ENCODE measurements around the gene RABGAP1. TPM values are rescaled to one million over a fixed set of nuclear protein-coding genes. Genes with fewer than 3 reads are reported as not detected.

Gene RABGAP1
- total RNA-seq, 1 donor from 2014 or later = 93.6 TPM

- DNase-seq (ENCODE audit: low spot score, unreplicated experiment) = no peak
- H3K4me1 Mint-ChIP-seq (ENCODE audit: low read depth) = peaks cover 19% of the 10 kb centered on the region
- no peaks in the 10 kb centered on the region for H3K27me3 Mint-ChIP-seq
- peak overlapping the region; percentile 60 for H3K27ac Mint-ChIP-seq
- H3K36me3 Mint-ChIP-seq (ENCODE audit: insufficient read depth) = peaks cover 9% of the 10 kb centered on the region
- H3K4me3 Mint-ChIP-seq (ENCODE audit: low read depth) = no peak overlapping the region
- H3K9me3 Mint-ChIP-seq (ENCODE audit: low read depth) = no peaks in the 10 kb centered on the region
- TF ChIP-seq, protein P1, sequence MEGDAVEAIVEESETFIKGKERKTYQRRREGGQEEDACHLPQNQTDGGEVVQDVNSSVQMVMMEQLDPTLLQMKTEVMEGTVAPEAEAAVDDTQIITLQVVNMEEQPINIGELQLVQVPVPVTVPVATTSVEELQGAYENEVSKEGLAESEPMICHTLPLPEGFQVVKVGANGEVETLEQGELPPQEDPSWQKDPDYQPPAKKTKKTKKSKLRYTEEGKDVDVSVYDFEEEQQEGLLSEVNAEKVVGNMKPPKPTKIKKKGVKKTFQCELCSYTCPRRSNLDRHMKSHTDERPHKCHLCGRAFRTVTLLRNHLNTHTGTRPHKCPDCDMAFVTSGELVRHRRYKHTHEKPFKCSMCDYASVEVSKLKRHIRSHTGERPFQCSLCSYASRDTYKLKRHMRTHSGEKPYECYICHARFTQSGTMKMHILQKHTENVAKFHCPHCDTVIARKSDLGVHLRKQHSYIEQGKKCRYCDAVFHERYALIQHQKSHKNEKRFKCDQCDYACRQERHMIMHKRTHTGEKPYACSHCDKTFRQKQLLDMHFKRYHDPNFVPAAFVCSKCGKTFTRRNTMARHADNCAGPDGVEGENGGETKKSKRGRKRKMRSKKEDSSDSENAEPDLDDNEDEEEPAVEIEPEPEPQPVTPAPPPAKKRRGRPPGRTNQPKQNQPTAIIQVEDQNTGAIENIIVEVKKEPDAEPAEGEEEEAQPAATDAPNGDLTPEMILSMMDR (IDR thresholded peaks at IDR 0.05; ENCODE audit: unreplicated experiment) = no peak
Measured at GRCh38 chr9:122939601-122940000, 1.2 kb upstream of the RABGAP1 start.

GRCh38 chr9:122940454-122940748 lies 419 bp upstream of the RABGAP1 start:
- no peaks in the 10 kb centered on the region for H3K9me3 Mint-ChIP-seq (ENCODE audit: low read depth)
- TF ChIP-seq, protein P1 (IDR thresholded peaks at IDR 0.05; ENCODE audit: unreplicated experiment) = no peak
- H3K27ac Mint-ChIP-seq = peak overlapping the region; percentile 90
- peaks cover 8% of the 10 kb centered on the region for H3K36me3 Mint-ChIP-seq (ENCODE audit: insufficient read depth)
- H3K4me1 Mint-ChIP-seq (ENCODE audit: low read depth) = peaks cover 21% of the 10 kb centered on the region
- no peak for DNase-seq (ENCODE audit: low spot score, unreplicated experiment)
- H3K27me3 Mint-ChIP-seq = no peaks in the 10 kb centered on the region
- peak overlapping the region; percentile 92 for H3K4me3 Mint-ChIP-seq (ENCODE audit: low read depth)

GRCh38 chr9:122941582-122942234 lies 888 bp downstream of the RABGAP1 start:
- H3K4me1 Mint-ChIP-seq (ENCODE audit: low read depth) = peaks cover 26% of the 10 kb centered on the region
- peak overlapping the region; percentile 92 for H3K4me3 Mint-ChIP-seq (ENCODE audit: low read depth)
- H3K27ac Mint-ChIP-seq = peak overlapping the region; percentile 99
- H3K9me3 Mint-ChIP-seq (ENCODE audit: low read depth) = no peaks in the 10 kb centered on the region
- TF ChIP-seq, protein P1 (IDR thresholded peaks at IDR 0.05; ENCODE audit: unreplicated experiment) = no peak
- peaks cover 5% of the 10 kb centered on the region for H3K36me3 Mint-ChIP-seq (ENCODE audit: insufficient read depth)
- no peaks in the 10 kb centered on the region for H3K27me3 Mint-ChIP-seq
- DNase-seq (ENCODE audit: low spot score, unreplicated experiment) = no peak

- Mint-ChIP-seq H3K27me3 (no peaks in the 10 kb centered on the region), H3K36me3 (ENCODE audit: insufficient read depth) (no peaks in the 10 kb centered on the region), H3K4me1 (ENCODE audit: low read depth) (peaks cover 44% of the 10 kb centered on the region), H3K27ac (peak overlapping the region; percentile 34), H3K4me3 (ENCODE audit: low read depth) (no peak overlapping the region), H3K9me3 (ENCODE audit: low read depth) (no peaks in the 10 kb centered on the region)
- DNase-seq (ENCODE audit: low spot score, unreplicated experiment) = no peak
- TF ChIP-seq, protein P1 (IDR thresholded peaks at IDR 0.05; ENCODE audit: unreplicated experiment) = no peak
Measured at GRCh38 chr9:122944960-122945888, 4.4 kb downstream of the RABGAP1 start.

- no peak overlapping the region for H3K4me3 Mint-ChIP-seq (ENCODE audit: low read depth)
- no peak for DNase-seq (ENCODE audit: low spot score, unreplicated experiment)
- no peaks in the 10 kb centered on the region for H3K36me3 Mint-ChIP-seq (ENCODE audit: insufficient read depth)
- TF ChIP-seq, protein P1 (IDR thresholded peaks at IDR 0.05; ENCODE audit: unreplicated experiment) = no peak
- peaks cover 41% of the 10 kb centered on the region for H3K4me1 Mint-ChIP-seq (ENCODE audit: low read depth)
- H3K9me3 Mint-ChIP-seq (ENCODE audit: low read depth) = no peaks in the 10 kb centered on the region
- no peak overlapping the region for H3K27ac Mint-ChIP-seq
- no peaks in the 10 kb centered on the region for H3K27me3 Mint-ChIP-seq
Measured at GRCh38 chr9:122946461-122947005, 5.7 kb downstream of the RABGAP1 start.

Measured in progenitor cell of endocrine pancreas (in vitro differentiated cells).